OCI-LY7 (cell line): ENCODE results near the gene SDCCAG8.

Source experiments
- CTCF ChIP-seq: fragments of 200-600 bp; sonication (generic); conservative IDR thresholded peaks from 2 replicates; pipeline ENCODE4 v1.5.1; 2014; ENCODE audit warnings: mild to moderate bottlenecking, antibody characterized with exemption, low read length, moderate library complexity, mixed read lengths
- EZH2phosphoT487 ChIP-seq: fragments of 200-600 bp; sonication (generic); IDR thresholded peaks from 2 replicates; pipeline ENCODE4 v1.6.1; 2018; ENCODE audit warnings: low read depth, borderline replicate concordance, mild to moderate bottlenecking, mixed run types, antibody characterized with exemption, low read length, moderate library complexity, mixed read lengths

DNA sequence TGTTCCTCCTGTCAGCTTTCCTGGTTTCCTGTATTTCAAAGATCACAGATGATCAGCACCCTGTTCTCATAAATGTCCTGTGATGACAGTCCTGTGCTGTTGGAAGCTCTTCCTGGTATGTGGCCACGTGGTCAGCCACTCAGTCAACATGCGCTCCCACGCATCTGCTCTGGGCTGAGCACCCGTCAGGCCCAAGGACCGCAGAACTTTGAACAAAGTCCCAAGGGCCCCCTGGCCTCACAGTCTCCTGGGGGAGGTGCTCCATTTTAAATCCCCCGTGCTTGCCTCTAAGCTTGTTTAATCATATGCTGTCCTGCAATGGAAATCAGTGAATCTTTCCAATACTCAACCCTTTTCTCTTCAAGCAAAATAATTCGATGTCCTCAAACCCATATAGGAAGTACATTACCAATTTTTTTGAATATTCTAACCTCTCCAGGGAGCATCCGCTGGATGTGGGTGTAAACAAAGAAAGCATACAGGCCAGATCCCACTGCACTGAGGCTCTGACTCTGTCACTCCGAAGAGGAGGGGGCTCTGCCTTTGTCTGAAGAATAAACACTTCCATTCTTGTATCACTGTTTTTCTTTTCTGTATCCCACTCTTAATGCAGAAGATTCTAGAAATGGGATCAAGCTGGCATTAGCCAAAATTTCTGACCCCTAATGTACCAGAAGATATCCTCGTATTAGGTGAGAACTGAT, 250.3 kb downstream of the SDCCAG8 start:
- TF ChIP-seq CTCF (no peak), EZH2phosphoT487 (no peak)
